SU-DHL-6 (cell line): ENCODE results near the gene MT1X.

Experiments used
- H2AFZ ChIP-seq: fragments of 200-600 bp; sonication (generic); 2 replicates; pipeline ENCODE4 v1.6.1; 2014; ENCODE audit warnings: low read depth, mild to moderate bottlenecking, moderate library complexity, mixed read lengths, antibody characterized with exemption, low read length; ENCODE audit not compliant: severe bottlenecking
- H3F3A ChIP-seq: fragments of 200-600 bp; shearing (Covaris generic); 2 replicates; pipeline ENCODE4 v1.6.0; 2016; ENCODE audit warnings: antibody characterized with exemption, mild to moderate bottlenecking; ENCODE audit not compliant: insufficient read depth
- H3K27ac ChIP-seq: fragments of 200-600 bp; sonication (generic); 2 replicates; pipeline ENCODE4 v1.5.1; 2016; ENCODE audit warnings: low read depth, mild to moderate bottlenecking, low read length, moderate library complexity, mixed read lengths
- H3K27me3 ChIP-seq: fragments of 200-600 bp; sonication (generic), shearing (Covaris generic); 2 replicates; pipeline ENCODE4 v1.6.0; 2014; ENCODE audit warnings: mild to moderate bottlenecking, low read length
- H3K36me3 ChIP-seq: fragments of 200-600 bp; sonication (generic); 2 replicates; pipeline ENCODE4 v1.6.1; 2014; ENCODE audit warnings: mild to moderate bottlenecking, low read length, mixed read lengths
- H3K4me2 ChIP-seq: fragments of 300-600, 200-600 bp; shearing (Covaris generic), sonication (generic); 2 replicates; pipeline ENCODE4 v1.6.0; 2014; ENCODE audit warnings: low read length, low read depth, mild to moderate bottlenecking; ENCODE audit not compliant: poor library complexity, severe bottlenecking
- H3K4me3 ChIP-seq: fragments of 200-600 bp; sonication (generic); 2 replicates; pipeline ENCODE4 v1.5.1; 2014; ENCODE audit warnings: antibody characterized with exemption, low read length, mild to moderate bottlenecking, mixed read lengths; ENCODE audit not compliant: insufficient read depth, poor library complexity, severe bottlenecking
- H3K79me2 ChIP-seq: fragments of 200-600 bp; sonication (generic); 2 replicates; pipeline ENCODE4 v1.6.1; 2014; ENCODE audit warnings: mild to moderate bottlenecking, low read length, moderate library complexity; ENCODE audit not compliant: insufficient read depth
- H3K9ac ChIP-seq: fragments of 200-600 bp; sonication (generic); 2 replicates; pipeline ENCODE4 v1.7.0; 2014; ENCODE audit warnings: mild to moderate bottlenecking, low read length
- H3K9me2 ChIP-seq: fragments of 200-600 bp; sonication (generic); replicated peaks from 2 replicates; pipeline ENCODE4 v1.6.1; 2014; ENCODE audit warnings: low read length; ENCODE audit not compliant: insufficient read depth
- H3K9me3 ChIP-seq: fragments of 200-600 bp; sonication (generic); 2 replicates; pipeline ENCODE4 v1.6.1; 2014; ENCODE audit warnings: low read length, mixed read lengths; ENCODE audit not compliant: insufficient read depth
- H4K20me1 ChIP-seq: fragments of 200-600 bp; sonication (generic); 2 replicates; pipeline ENCODE4 v1.6.1; 2014; ENCODE audit warnings: low read depth, mild to moderate bottlenecking, antibody characterized with exemption, low read length, moderate library complexity, mixed read lengths
- CTCF ChIP-seq: fragments of 200-600 bp; sonication (generic); IDR thresholded peaks from one replicate; pipeline ENCODE4 v1.5.1; 2017; ENCODE audit warnings: antibody characterized with exemption, mild to moderate bottlenecking, low read length, moderate library complexity; ENCODE audit not compliant: insufficient read depth, poor library complexity, severe bottlenecking
- EZH2phosphoT487 ChIP-seq: fragments of 200-600 bp; sonication (generic), shearing (Covaris generic); conservative IDR thresholded peaks from 2 replicates; pipeline ENCODE4 v1.6.1; 2018; ENCODE audit warnings: mild to moderate bottlenecking, antibody characterized with exemption, low read length, moderate library complexity, mixed read lengths

MT1X gene

DNA sequence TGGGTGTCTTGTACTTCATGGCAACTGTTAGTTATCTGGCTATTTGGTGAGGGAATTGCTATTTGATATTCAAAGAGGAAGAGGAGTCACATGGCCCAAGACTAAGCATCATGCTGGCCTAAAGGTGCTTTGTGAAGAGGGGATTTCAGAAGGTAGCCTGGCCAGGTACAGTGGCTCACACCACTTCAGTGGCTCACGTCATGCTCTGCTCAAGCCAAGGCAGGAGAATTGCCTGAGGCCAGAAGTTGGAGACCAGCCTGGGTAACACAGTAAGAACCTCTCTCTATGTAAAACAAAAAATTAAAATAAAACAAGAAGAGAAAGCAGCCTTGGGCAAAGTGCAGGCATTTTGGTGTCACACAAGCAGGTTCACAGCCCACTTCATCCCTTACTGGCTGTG, 37.0 kb upstream of the MT1X start:
- no peak for TF ChIP-seq EZH2phosphoT487
- no peak for TF ChIP-seq CTCF
- H3F3A ChIP-seq: no peaks in the 10 kb centered on the region
- H3K27ac ChIP-seq: no peak overlapping the region
- H3K4me3 ChIP-seq: no peak overlapping the region
- H3K79me2 ChIP-seq: no peaks in the 10 kb centered on the region
- H2AFZ ChIP-seq: no peak overlapping the region
- H3K9me3 ChIP-seq: no peaks in the 10 kb centered on the region
- H3K36me3 ChIP-seq: no peaks in the 10 kb centered on the region
- H3K27me3 ChIP-seq: no peaks in the 10 kb centered on the region
- H4K20me1 ChIP-seq: no peaks in the 10 kb centered on the region
- H3K4me2 ChIP-seq: no peak overlapping the region
- H3K9me2 ChIP-seq: no peaks in the 10 kb centered on the region
- no peak overlapping the region for H3K9ac ChIP-seq

DNA sequence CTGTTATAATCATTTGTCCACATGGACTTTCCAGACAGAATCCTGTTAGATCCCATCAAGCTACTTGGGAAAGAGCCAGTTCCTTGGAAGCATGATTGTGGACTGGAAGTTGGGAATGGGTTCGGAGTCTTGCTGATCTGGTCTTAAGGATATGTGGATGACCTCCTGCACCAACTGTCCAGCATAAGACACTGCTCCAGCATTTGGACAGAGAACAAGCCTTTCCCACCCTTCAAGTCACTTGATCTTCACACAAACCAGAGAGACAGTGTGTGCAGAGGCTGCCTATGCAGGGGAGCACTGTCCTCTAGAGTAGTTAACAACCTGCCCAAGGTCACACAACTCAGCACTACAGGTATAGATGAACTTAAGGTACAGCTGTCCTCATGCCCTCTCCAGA, 36.4 kb upstream of the MT1X start:
- Histone ChIP-seq H3K27ac (no peak overlapping the region), H2AFZ (no peak overlapping the region), H3K36me3 (no peaks in the 10 kb centered on the region), H3K9me2 (no peaks in the 10 kb centered on the region), H3F3A (no peaks in the 10 kb centered on the region), H3K9ac (no peak overlapping the region), H3K79me2 (no peaks in the 10 kb centered on the region), H3K9me3 (no peaks in the 10 kb centered on the region), H3K4me3 (no peak overlapping the region), H3K4me2 (no peak overlapping the region), H4K20me1 (no peaks in the 10 kb centered on the region), H3K27me3 (no peaks in the 10 kb centered on the region)
- TF ChIP-seq CTCF: no peak
- no peak for TF ChIP-seq EZH2phosphoT487

GRCh38 chr16:56647641-56648431, 34.4 kb upstream of the MT1X start:
- no peak overlapping the region for H3K27ac ChIP-seq
- no peaks in the 10 kb centered on the region for H3F3A ChIP-seq
- no peaks in the 10 kb centered on the region for H3K36me3 ChIP-seq
- H4K20me1 ChIP-seq: no peaks in the 10 kb centered on the region
- no peaks in the 10 kb centered on the region for H3K9me2 ChIP-seq
- no peak overlapping the region for H3K4me3 ChIP-seq
- no peak overlapping the region for H2AFZ ChIP-seq
- no peaks in the 10 kb centered on the region for H3K27me3 ChIP-seq
- no peak overlapping the region for H3K9ac ChIP-seq
- no peak for TF ChIP-seq EZH2phosphoT487
- H3K79me2 ChIP-seq: no peaks in the 10 kb centered on the region
- H3K4me2 ChIP-seq: no peak overlapping the region
- H3K9me3 ChIP-seq: no peaks in the 10 kb centered on the region

GRCh38 chr16:56649271-56649670, 33.0 kb upstream of the MT1X start:
- Histone ChIP-seq H3K27ac (no peak overlapping the region), H3K27me3 (no peaks in the 10 kb centered on the region), H4K20me1 (no peaks in the 10 kb centered on the region), H3K36me3 (no peaks in the 10 kb centered on the region), H3K9me3 (no peaks in the 10 kb centered on the region), H3K4me3 (no peak overlapping the region), H3F3A (no peaks in the 10 kb centered on the region), H2AFZ (no peak overlapping the region), H3K4me2 (no peak overlapping the region), H3K79me2 (no peaks in the 10 kb centered on the region), H3K9ac (no peak overlapping the region), H3K9me2 (no peaks in the 10 kb centered on the region)
- TF ChIP-seq CTCF (no peak), EZH2phosphoT487 (no peak)
